Stimulated activated CD4-positive, alpha-beta T cell treated with anti-CD3 and anti-CD28 coated beads, Interleukin-1b, Interleukin-23, amount 100 ng/mL, for 1 hour (primary cell): Measurements from ENCODE around the gene ABCA1.
"Not testable (repeated sequence)": the region's sequence is repeated elsewhere in the genome, so short reads cannot be mapped to it uniquely, and the experiment has no call there.

Experiments
- DNase-seq, 2 donors: peaks; one replicate each; pipeline ENCODE4 v3.0.0-alpha.2; 2020; ENCODE audit warnings: low read depth in 2 of 2

ABCA1 gene

DNA sequence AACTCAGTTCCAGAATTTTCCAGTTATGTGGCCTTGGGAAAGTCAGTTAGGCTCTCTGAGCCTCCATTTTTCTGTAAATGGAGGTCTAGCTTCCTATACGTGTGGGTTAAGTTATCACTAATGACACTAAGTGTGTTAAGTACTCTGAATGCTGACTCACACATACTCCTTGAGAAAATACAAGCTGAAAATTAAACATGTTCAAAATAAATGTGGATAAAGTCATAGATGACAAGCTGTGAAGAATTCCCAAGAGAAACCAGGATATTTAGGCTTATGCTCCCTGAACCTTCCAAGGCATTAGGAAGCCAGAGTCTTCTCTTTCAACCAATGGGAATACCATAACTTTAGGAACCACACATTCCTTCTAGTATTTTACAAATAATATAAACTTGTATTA is 58.1 kb downstream of the ABCA1 start:
- no peak for DNase-seq

- no peak for DNase-seq
Observed at GRCh38 chr9:104868687-104869404, 59.1 kb downstream of the ABCA1 start.

DNA sequence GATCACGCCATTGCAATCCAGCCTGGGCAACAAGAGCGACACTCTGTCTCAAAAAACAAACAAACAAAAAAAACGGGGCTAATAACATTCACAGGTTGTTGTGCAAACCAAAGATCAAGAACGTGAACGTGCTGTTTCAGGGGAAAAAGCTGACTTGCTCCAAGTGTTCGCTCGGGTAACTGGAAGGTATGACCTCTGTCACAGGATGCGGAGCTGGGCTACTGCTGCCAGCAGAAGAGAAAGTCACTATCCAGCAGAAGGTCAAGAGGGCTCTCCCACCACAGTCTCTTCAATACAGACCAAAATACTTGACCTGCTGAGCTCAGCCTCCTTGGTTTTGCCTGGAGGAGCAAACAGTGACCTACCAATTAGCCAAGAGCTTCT is 59.7 kb downstream of the ABCA1 start:
- DNase-seq: no peak

GRCh38 chr9:104866191-104866590 is 61.8 kb downstream of the ABCA1 start:
- DNase-seq: no peak

DNA sequence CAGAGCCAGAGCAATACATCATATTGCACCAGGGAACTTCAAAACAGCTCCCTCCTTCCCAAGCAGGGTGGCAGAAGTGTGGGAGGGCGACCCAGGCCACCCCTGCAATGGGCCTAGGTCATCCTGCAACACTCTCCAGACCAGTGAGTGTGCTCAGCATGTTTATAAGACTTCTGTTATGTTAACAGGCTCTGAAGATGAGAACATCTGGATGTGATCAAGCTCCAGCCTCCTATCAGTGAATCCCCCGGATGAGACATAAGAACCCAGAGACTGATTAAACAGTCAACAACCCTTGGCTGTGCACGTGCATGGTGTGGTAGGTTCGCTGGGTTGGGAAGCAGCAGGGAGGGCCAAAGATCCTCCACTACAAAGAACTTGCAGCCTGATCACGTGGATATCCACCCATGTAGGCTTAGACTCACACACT is 63.3 kb downstream of the ABCA1 start:
- no peak for DNase-seq

- peak; percentile 1 to 5 for DNase-seq
Observed at GRCh38 chr9:104863180-104863883, 64.6 kb downstream of the ABCA1 start.

DNA sequence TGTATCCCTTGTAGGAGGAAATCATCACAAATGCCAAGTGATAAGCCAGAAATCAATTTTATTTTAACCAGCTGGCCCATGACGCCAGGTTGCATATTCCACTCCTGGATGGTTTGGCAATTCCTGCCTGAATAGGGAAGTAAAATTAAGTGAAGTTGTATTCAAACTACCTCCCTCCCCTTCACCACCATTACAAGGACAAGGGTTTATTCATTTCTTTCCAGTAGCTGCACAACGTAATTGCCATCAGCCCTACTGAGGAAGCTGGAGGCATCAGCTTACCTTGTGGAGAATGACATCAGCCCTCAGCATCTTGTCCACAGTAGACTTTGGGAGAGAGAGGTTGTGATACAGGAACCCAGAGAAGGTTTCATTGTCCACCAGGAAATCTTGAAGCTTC is 66.6 kb downstream of the ABCA1 start:
- no peak for DNase-seq

- no peak for DNase-seq
Observed at GRCh38 chr9:104860263-104860662, 67.7 kb downstream of the ABCA1 start.

DNA sequence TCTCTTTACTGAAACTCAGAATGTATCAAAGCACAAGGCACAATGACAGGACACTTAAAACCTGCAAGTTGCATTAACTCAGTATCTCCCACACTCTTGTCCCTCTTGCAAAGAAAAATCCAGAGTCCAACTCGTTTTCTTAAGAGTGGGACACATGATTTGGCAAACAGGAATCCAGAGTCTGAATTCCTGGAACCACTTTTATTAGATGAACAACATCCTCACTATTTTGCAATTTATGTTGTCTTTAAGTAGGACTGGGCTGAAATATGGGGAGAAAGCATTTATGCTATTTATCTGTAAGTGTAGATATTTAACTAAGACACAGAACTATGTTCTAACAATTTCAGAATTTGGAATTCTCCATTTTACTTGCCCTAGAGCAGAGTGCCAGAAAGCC is 69.1 kb downstream of the ABCA1 start:
- no peak for DNase-seq

DNA sequence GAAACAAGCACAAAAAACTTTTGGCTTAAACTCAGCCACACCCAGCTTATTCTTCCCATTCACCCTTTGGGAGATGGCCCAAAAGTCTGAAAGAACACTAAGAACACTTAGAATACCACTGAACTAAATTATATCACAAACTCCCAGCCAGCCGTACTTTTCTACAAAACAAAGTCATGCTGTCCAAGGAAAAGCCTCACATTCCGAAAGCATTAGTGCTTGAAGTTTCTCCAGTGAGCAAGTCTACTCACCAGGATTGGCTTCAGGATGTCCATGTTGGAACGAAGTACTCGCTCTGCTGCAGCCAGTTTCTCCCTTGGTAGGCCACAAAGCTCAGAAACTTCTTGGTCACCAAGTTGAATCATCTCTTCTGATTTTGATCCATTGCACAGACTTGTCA is 69.7 kb downstream of the ABCA1 start:
- DNase-seq: no peak

- DNase-seq: no peak
Observed at GRCh38 chr9:104856413-104856941, 71.5 kb downstream of the ABCA1 start.

DNA sequence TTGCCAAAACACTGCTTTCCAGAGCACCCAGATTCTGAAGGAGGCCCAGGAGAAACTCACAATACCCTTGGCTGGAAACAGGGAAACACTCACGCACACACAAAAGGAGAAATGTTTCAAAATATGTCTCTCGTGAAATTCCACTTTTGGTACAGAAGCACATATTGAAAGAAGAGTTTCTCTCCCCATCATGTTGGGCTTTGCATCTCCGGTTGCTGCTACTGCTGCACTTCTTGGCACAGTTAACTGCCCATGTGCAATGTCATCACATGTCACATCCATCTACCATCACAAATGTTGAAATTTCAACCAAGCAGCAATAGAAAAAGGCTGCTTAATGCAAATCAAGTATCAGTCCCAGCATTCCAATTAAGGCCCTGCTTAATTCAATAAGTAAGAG is 72.1 kb downstream of the ABCA1 start:
- DNase-seq: no peak

DNA sequence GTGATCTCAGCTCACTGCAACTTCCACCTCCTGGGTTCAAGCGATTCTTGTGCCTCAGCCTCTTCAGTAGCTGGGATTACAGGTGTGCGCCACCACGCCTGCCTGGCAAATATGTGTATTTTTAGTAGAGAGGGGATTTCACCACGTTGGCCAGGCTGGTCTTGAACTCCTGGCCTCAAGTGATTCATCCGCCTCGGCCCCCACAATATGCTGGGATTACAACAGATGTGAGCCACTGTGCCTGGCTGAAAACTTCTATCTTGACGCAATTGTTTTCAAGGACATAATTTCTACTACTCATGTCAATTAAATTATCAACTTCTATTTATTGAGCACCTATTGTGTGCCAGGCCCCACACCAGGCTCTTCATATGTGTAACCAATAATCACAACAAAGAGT is 72.7 kb downstream of the ABCA1 start:
- not testable (repeated sequence) for DNase-seq

DNA sequence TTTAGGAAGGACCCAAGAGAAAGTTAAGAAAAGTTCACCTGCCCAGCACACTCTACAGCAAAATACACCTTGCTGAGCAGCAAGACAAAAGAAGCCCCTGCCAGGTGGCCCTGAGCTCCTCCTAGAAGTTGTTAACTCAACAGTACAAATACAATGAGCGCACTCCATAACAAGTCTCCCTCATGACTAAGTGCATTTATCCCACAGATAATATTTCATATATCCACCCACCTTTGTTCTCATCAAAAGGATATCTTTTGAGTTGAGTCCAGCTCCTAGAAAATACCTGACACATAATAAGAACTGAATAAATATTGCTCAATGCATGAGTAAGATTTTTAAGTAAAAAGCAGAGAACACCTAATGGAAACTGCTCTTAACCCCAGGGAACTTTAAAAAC is 73.3 kb downstream of the ABCA1 start:
- no peak for DNase-seq

DNA sequence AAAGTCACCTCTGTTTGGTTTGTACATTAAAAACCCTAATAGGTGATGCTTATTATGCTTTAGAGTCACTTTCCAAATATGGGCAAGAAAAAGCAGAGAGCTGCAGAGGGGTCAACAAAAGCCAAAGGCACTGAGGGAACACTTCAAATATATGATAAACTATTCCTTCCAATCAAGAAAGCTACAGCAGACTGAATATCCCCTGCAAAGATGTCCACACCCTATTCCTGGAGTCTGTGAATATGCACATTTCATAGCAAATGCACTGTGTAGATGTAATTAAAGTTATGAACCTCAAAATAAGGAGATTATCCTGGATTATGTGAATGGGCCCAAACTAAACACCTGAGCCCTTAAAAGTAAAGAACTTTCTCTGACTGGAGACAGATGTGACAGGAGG is 74.3 kb downstream of the ABCA1 start:
- DNase-seq: no peak

DNA sequence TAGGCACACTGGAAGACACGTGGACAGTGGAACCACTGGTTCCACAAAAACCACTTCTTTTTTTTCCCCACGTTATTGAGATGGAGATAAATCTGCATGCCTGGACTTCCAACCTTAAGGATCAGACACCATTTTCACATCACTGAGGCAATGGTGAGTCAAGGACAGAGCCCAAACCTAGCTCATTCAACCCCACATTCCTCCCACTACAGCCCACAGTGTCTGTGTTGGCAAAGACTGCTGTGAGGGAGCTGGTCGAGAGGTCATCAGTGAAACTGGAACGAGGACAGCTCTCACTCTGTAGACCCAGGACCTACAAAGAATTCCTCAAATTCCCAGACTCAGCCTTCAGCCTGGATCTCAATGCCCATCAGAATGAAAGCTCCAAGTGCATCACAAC is 74.8 kb downstream of the ABCA1 start:
- DNase-seq: no peak

- no peak for DNase-seq
Observed at GRCh38 chr9:104851546-104851920, 76.4 kb downstream of the ABCA1 start.

GRCh38 chr9:104850786-104851545 is 77.0 kb downstream of the ABCA1 start:
- no peak for DNase-seq

DNA sequence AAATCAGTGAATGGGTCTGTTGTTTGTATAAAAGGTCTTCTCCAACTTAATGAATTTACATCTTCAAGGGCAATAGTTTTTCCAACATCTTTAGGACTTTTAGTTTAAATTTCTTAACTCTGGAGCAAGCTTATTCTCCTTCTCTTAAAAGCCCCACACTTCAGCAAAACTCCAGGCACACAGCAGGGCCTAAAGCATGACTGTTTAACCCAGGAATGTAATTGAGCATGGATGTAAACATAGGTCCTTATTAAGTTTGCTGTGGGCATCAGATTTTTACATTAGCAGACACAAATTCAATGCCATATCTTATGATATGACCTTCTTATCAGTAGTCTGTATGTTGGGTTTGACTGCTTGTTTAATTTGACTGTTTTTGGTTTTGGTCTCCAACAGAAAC is 78.9 kb downstream of the ABCA1 start:
- DNase-seq: no peak

DNA sequence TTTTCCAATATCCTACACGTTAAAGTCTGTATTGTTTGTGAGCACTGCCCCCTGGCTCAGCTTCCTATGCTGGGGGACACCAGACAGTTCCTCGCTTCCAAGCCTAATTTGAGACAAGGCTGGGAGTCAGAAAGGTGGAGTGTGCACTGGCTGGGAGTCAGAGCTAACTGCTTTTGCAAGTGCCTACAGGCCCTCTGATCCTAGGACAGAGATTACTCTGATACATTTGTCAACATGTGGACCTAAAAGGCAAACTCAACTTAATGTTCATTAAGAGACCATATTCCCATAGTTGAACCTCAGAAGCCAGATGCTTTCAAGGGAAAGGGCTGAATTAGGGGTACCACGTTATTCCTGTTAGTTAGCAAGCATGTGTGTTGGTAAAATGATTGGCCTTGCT is 83.2 kb downstream of the ABCA1 start:
- no peak for DNase-seq

- no peak for DNase-seq
Observed at GRCh38 chr9:104843644-104844240, 84.2 kb downstream of the ABCA1 start.

GRCh38 chr9:104842698-104843097 is 85.3 kb downstream of the ABCA1 start:
- DNase-seq: no peak
